ENCODE data around the gene TRIM44.
A peak's percentile ranks its signal among the peaks of the same experiment; 100 is the strongest.

TRIM44 gene

GRCh38 chr11:35842958-35843357, 180.4 kb downstream of the TRIM44 start:
- DNase-seq: no peak
- TF ChIP-seq POLR2A (IDR thresholded peaks at IDR 0.05; ENCODE audit: low read length) (no peak), GATA1 (IDR thresholded peaks at IDR 0.05; ENCODE audit: low read depth, low read length) (no peak)

DNA sequence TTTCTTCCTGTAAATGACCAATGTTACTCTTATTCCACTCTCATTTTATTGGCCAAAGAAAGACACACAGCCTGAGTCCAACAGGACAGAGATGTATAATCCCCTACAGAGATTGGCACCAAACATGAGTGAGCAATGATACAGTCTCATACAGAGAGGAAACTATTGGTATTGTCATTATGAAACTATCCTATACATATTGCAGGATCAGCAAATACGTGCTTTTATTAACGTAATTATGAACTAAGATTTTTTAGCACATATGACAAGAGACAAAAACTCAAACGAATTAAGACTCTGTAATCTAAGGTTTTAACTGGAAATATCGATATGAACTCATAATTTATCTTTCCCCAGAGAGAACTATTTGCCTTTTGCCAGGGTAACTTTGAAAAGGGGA, 182.0 kb downstream of the TRIM44 start:
- DNase-seq: no peak

DNA sequence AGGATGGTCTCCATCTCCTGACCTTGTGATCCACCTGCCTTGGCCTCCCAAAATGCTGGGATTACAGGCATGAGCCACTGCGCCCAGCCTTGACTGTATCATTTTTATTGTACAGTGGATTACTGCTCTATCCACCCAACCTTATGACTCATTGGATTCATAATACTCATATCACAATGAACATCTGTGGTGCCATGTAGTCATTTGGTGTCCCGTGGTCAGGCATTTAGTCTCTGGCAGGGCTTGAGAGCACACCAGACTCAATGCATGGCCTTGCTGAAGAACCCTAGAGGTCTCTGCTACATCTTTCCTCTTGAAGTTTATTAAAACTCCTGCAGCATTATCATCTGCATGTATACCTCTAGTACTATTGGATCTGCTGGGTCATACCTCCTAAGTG, 183.3 kb downstream of the TRIM44 start:
- TF ChIP-seq GATA1 (IDR thresholded peaks at IDR 0.05; ENCODE audit: low read depth, low read length) (no peak), POLR2A (IDR thresholded peaks at IDR 0.05; ENCODE audit: low read length) (no peak)
- DNase-seq: peak in 1 of 2 experiments; percentile 14

More for the DNA sequence above, 182.0 kb downstream of the TRIM44 start:
- TF ChIP-seq GATA1 (IDR thresholded peaks at IDR 0.05; ENCODE audit: low read depth, low read length) (no peak), POLR2A (IDR thresholded peaks at IDR 0.05; ENCODE audit: low read length) (no peak)

GRCh38 chr11:35846874-35847273, 184.3 kb downstream of the TRIM44 start:
- no peak for TF ChIP-seq GATA1 (IDR thresholded peaks at IDR 0.05; ENCODE audit: low read depth, low read length)
- no peak for TF ChIP-seq POLR2A (IDR thresholded peaks at IDR 0.05; ENCODE audit: low read length)
- no peak for DNase-seq

GRCh38 chr11:35847473-35847872, 184.9 kb downstream of the TRIM44 start:
- TF ChIP-seq GATA1 (IDR thresholded peaks at IDR 0.05; ENCODE audit: low read depth, low read length): no peak
- TF ChIP-seq POLR2A (IDR thresholded peaks at IDR 0.05; ENCODE audit: low read length): no peak
- no peak for DNase-seq

- TF ChIP-seq POLR2A (IDR thresholded peaks at IDR 0.05; ENCODE audit: low read length) (no peak), GATA1 (IDR thresholded peaks at IDR 0.05; ENCODE audit: low read depth, low read length) (no peak)
- DNase-seq: no peak
Observed at GRCh38 chr11:35848616-35849015, 186.0 kb downstream of the TRIM44 start.

- no peak for DNase-seq
- TF ChIP-seq POLR2A (IDR thresholded peaks at IDR 0.05; ENCODE audit: low read length) (no peak), GATA1 (IDR thresholded peaks at IDR 0.05; ENCODE audit: low read depth, low read length) (no peak)
Observed at GRCh38 chr11:35850191-35850590, 187.6 kb downstream of the TRIM44 start.

DNA sequence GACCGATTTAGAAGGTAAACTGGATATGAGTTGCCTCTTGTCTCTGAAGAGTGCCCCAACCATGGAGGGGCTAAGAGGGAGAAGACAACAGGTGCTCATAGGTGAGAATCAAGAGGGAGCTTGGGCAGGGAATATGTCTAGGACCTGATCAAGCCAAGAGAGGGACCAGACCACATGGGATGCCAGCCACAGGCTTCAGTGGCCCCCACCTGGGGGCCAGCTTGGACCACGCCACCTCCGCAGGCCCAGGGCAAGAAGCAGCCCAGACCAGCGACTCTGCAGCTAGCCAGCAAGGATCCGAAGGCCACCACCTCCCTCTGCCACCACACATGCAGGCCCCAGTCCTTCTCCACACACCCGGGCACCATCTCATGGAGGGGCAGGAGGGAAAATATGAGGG, 188.8 kb downstream of the TRIM44 start:
- no peak for DNase-seq
- TF ChIP-seq GATA1 (IDR thresholded peaks at IDR 0.05; ENCODE audit: low read depth, low read length) (no peak), POLR2A (IDR thresholded peaks at IDR 0.05; ENCODE audit: low read length) (no peak)

- TF ChIP-seq GATA1 (IDR thresholded peaks at IDR 0.05; ENCODE audit: low read depth, low read length) (no peak), POLR2A (IDR thresholded peaks at IDR 0.05; ENCODE audit: low read length) (no peak)
- DNase-seq: no peak
Observed at GRCh38 chr11:35852056-35852455, 189.5 kb downstream of the TRIM44 start.

DNA sequence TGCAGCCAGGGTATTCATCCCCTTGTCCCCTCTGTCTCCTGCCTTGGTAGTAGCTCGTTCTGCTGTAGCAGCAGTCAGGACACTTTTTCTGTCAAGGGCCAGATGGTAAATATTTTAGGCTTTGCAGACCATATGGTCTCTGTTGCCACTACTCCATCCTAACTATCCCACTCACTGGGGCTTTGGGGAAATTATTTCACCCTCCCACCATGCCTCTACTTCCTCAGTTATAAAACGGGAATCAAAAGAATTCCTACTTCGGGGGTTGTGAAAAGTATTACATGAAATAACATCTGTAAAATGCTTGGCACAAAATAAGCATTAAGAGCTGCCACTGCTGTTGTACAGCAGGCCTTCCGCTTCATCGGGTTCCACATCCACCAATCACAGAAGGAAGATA, 191.4 kb downstream of the TRIM44 start:
- TF ChIP-seq POLR2A (IDR thresholded peaks at IDR 0.05; ENCODE audit: low read length) (no peak), GATA1 (IDR thresholded peaks at IDR 0.05; ENCODE audit: low read depth, low read length) (no peak)
- DNase-seq: no peak

DNA sequence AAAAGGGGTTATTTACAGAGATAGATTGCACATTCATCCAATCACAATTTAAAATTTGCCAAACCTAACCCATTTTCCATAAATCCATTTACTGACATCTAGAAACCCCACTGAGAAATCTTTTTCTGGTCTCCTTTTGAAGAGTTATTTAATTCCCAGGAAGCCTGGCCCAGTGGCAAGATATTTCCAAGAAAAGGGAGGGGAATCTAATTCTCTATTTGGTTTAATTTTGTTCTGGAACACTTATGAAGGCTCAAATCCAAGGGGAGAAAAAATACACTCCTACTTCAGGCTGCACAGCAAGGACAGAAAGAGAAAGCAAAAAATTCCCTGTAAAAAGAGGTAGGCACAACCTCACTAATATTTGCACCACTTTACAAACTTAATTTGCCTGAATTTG, 193.1 kb downstream of the TRIM44 start:
- TF ChIP-seq POLR2A (IDR thresholded peaks at IDR 0.05; ENCODE audit: low read length) (no peak), GATA1 (IDR thresholded peaks at IDR 0.05; ENCODE audit: low read depth, low read length) (no peak)

DNA sequence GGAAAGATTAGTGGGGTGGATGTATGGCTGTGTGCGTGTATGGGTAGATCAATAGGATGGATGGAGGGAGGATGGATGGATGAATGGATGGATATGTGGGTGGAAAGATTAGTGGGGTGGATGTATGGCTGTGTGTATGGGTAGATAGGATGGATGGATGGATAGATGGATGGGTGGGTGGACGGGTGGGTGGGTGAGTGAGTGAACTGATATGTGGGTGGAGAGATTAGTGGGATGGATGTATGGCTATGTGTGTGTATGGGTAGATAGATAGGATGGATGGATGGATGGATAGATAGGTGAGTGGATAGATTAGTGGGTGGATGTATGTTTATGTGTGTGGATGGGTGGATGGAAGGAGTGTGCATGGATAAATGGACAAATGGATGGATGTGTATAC, 193.7 kb downstream of the TRIM44 start:
- no peak for DNase-seq

More for the DNA sequence above, 193.1 kb downstream of the TRIM44 start:
- DNase-seq: no peak

DNA sequence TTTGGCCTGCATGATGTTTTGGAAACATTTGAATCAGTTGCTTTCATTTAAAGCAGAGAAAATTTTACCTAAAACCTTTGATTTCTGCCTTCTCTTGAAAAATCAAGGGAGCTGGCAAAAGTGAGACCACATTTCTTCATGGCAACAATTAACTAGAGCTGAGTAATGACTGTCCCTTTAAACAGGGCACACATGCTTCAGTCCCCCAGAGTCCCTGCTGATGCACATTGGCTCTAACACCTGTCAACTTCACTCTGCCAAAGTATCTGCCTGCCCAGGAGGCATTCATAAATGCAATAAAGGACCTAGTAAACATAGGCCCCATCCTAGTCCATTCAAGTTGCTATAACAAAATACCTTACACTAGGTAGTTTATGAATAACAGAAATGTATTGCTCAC, 194.2 kb downstream of the TRIM44 start:
- no peak for DNase-seq

More for the DNA sequence above, 193.7 kb downstream of the TRIM44 start:
- TF ChIP-seq POLR2A (IDR thresholded peaks at IDR 0.05; ENCODE audit: low read length) (no peak), GATA1 (IDR thresholded peaks at IDR 0.05; ENCODE audit: low read depth, low read length) (no peak)

GRCh38 chr11:35857922-35858321, 195.3 kb downstream of the TRIM44 start:
- no peak for TF ChIP-seq POLR2A (IDR thresholded peaks at IDR 0.05; ENCODE audit: low read length)
- DNase-seq: no peak

More for the DNA sequence above, 194.2 kb downstream of the TRIM44 start:
- no peak for TF ChIP-seq POLR2A (IDR thresholded peaks at IDR 0.05; ENCODE audit: low read length)
- no peak for TF ChIP-seq GATA1 (IDR thresholded peaks at IDR 0.05; ENCODE audit: low read depth, low read length)

DNA sequence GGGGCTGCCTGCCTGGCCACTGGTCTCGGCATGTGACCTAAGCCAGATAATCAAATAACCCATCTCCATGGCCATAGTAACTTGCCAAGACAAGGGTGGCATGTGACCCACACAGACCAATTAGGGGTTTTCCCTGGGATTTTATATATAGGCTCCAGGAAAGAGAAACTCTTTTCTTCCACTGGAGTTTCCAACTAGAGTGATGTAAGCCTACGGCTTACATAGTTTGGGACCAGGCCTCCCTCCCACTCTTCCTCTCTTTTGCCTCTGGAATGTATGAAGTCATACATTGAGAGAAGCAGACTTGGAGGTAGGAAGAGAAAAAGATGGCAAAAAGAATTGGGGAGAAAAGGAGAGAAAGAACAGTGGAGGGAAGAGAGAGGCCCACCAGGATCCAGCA, 196.7 kb downstream of the TRIM44 start:
- no peak for DNase-seq
- TF ChIP-seq GATA1 (IDR thresholded peaks at IDR 0.05; ENCODE audit: low read depth, low read length) (no peak), POLR2A (IDR thresholded peaks at IDR 0.05; ENCODE audit: low read length) (no peak)

DNA sequence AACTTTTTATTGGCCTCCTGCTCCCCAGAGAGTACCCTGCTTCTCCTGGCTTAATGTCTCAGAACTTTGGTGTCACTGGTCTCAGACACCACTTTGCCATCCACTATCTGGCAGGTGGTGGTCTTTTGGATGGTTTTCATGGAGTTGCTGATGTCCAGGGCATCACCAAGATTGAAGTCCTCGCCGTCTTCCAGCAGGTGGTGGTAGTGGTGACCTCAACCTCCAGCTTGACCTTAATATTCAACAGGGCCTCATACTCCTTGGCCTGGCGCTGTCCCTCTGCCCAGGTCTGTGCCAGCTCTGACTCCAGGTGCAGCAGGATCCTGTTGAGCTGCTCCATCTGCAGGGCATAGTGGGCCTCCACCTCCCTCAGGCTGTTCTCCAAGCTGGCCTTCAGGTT, 197.6 kb downstream of the TRIM44 start:
- DNase-seq: peak; percentile 17
